Caco-2 (cell line): ENCODE results near the gene RAD51B. TPM values are rescaled to one million over a fixed set of nuclear protein-coding genes. Genes with fewer than 3 reads are reported as not detected.

ENCODE experiments used
- BruUV-seq: library from RNA; stranded (reverse); fragments of 400-500 nt; replicated peaks from 2 replicates; lab custom pipeline; 2021; lab: Mats Ljungman, UMichigan
- CTCF ChIA-PET: fragments of 300-600 bp; sonication (Branson Sonifier 250); formaldehyde crosslinking; loops from one replicate; lab custom pipeline; 2022; ENCODE audit warnings: antibody characterized with exemption; lab: Charles Lee
- POLR2A ChIA-PET: fragments of 300-600 bp; sonication (Branson Sonifier 250); formaldehyde crosslinking; loops from one replicate; lab custom pipeline; 2022; ENCODE audit warnings: antibody characterized with exemption; lab: Charles Lee
- DNase-seq, 2 experiments: peaks; one replicate each; pipeline versions ENCODE4 v3.0.0 to v3.0.0-alpha.2; 2020 to 2022
- H3K27me3 ChIP-seq: replicated peaks from 2 replicates; pipeline ENCODE4 v1.6.0; 2011; ENCODE audit warnings: low read length; ENCODE audit not compliant: control insufficient read depth, insufficient read depth
- H3K36me3 ChIP-seq: 2 replicates; pipeline ENCODE4 v1.5.1; 2011; ENCODE audit warnings: low read length; ENCODE audit not compliant: control insufficient read depth, insufficient read depth
- H3K4me1 ChIP-seq: fragments of 250-450 bp; sonication (Bioruptor Pico); 2 replicates; pipeline ENCODE4 v1.5.1; 2020; ENCODE audit warnings: mild to moderate bottlenecking
- H3K4me3 ChIP-seq: 2 replicates; pipeline ENCODE4 v1.5.1; 2011; ENCODE audit warnings: low read depth, mild to moderate bottlenecking, control low read depth, low read length
- H3K9me3 ChIP-seq: fragments of 250-450 bp; sonication (Bioruptor Pico); 2 replicates; pipeline ENCODE4 v1.5.1; 2020; ENCODE audit warnings: mild to moderate bottlenecking, moderate library complexity
- H3K27ac Mint-ChIP-seq: one replicate; pipeline ENCODE4 v1.8.0; 2022; ENCODE audit warnings: mixed read lengths; ENCODE audit not compliant: unreplicated experiment
- H3K27me3 Mint-ChIP-seq: one replicate; pipeline ENCODE4 v1.8.0; 2022; ENCODE audit warnings: mixed read lengths; ENCODE audit not compliant: insufficient read depth, unreplicated experiment
- H3K36me3 Mint-ChIP-seq: one replicate; pipeline ENCODE4 v1.8.0; 2022; ENCODE audit warnings: mild to moderate bottlenecking, mixed read lengths; ENCODE audit not compliant: insufficient read depth, unreplicated experiment
- H3K4me1 Mint-ChIP-seq: one replicate; pipeline ENCODE4 v1.8.0; 2022; ENCODE audit warnings: low read depth, mixed read lengths; ENCODE audit not compliant: unreplicated experiment
- H3K4me3 Mint-ChIP-seq: one replicate; pipeline ENCODE4 v1.8.0; 2022; ENCODE audit warnings: mild to moderate bottlenecking, moderate library complexity, mixed read lengths; ENCODE audit not compliant: unreplicated experiment
- H3K9me3 Mint-ChIP-seq: one replicate; pipeline ENCODE4 v1.8.0; 2022; ENCODE audit warnings: mixed read lengths; ENCODE audit not compliant: unreplicated experiment
- CTCF ChIP-seq, 2 experiments: fragments of 200-600 bp in 1 of 2; IDR thresholded peaks; 1 replicate in 1 of 2; 2 replicates in 1 of 2; pipeline versions ENCODE4 v1.5.1 to v1.8.0; 2011 to 2022; ENCODE audit warnings: antibody characterized with exemption in 1 of 2, control low read depth in 1 of 2, inconsistent platforms in 1 of 2, low read depth in 1 of 2, low read length in 1 of 2, mild to moderate bottlenecking in 1 of 2, moderate library complexity in 1 of 2; ENCODE audit not compliant: insufficient read depth in 1 of 2, severe bottlenecking in 1 of 2, unreplicated experiment in 1 of 2
- intact Hi-C: fragments of 100-400 bp; cut with micrococcal nuclease; formaldehyde crosslinking; loops from one replicate; pipeline ENCODE4 v1.10.0; 2022; ENCODE audit not compliant: unreplicated experiment
- total RNA-seq: library from RNA; stranded (reverse); gene quantifications from 2 replicates; pipeline ENCODE4 v1.2.3, GENCODE V29; 2022

Gene RAD51B
- total RNA-seq, 1 experiment from 2014 or later = 16.7 TPM

GRCh38 chr14:68508581-68508980 is 689.0 kb downstream of the RAD51B start:
- Histone ChIP-seq H3K27me3 (no peaks in the 10 kb centered on the region), H3K9me3 (no peaks in the 10 kb centered on the region), H3K36me3 (no peaks in the 10 kb centered on the region), H3K4me1 (peaks cover 13% of the 10 kb centered on the region), H3K4me3 (no peak overlapping the region)
- BruUV-seq = no TSS peak
- ChIA-PET CTCF (no interaction called here), POLR2A (no interaction called here)
- H3K36me3 Mint-ChIP-seq = no peaks in the 10 kb centered on the region
- H3K27me3 Mint-ChIP-seq = no peaks in the 10 kb centered on the region
- peaks cover 24% of the 10 kb centered on the region for H3K4me1 Mint-ChIP-seq
- no peak for TF ChIP-seq CTCF (IDR thresholded peaks at IDR 0.05; ENCODE audit: insufficient read depth in 1 of 2, low read depth in 1 of 2, low read length in 1 of 2, severe bottlenecking in 1 of 2, unreplicated experiment in 1 of 2)
- no peak overlapping the region for H3K27ac Mint-ChIP-seq
- DNase-seq = no peak
- no peaks in the 10 kb centered on the region for H3K9me3 Mint-ChIP-seq
- no peak overlapping the region for H3K4me3 Mint-ChIP-seq
- intact Hi-C loops = no loop called here

- no peaks in the 10 kb centered on the region for H3K36me3 Mint-ChIP-seq
- no TSS peak for BruUV-seq
- no peak overlapping the region for H3K4me3 Mint-ChIP-seq
- no peaks in the 10 kb centered on the region for H3K36me3 ChIP-seq
- no peaks in the 10 kb centered on the region for H3K27me3 ChIP-seq
- H3K27me3 Mint-ChIP-seq = no peaks in the 10 kb centered on the region
- CTCF ChIA-PET = no interaction called here
- intact Hi-C loops = no loop called here
- H3K4me3 ChIP-seq = no peak overlapping the region
- H3K27ac Mint-ChIP-seq = no peak overlapping the region
- H3K9me3 ChIP-seq = no peaks in the 10 kb centered on the region
- DNase-seq = no peak
- no peak for TF ChIP-seq CTCF (IDR thresholded peaks at IDR 0.05; ENCODE audit: insufficient read depth in 1 of 2, low read depth in 1 of 2, low read length in 1 of 2, severe bottlenecking in 1 of 2, unreplicated experiment in 1 of 2)
- POLR2A ChIA-PET = no interaction called here
- peaks cover 16% of the 10 kb centered on the region for H3K4me1 Mint-ChIP-seq
- H3K9me3 Mint-ChIP-seq = no peaks in the 10 kb centered on the region
- peaks cover 10% of the 10 kb centered on the region for H3K4me1 ChIP-seq
Measured at GRCh38 chr14:68509188-68509983, 689.8 kb downstream of the RAD51B start.

- Histone ChIP-seq H3K27me3 (no peaks in the 10 kb centered on the region), H3K36me3 (no peaks in the 10 kb centered on the region), H3K4me3 (no peak overlapping the region), H3K4me1 (peaks cover 14% of the 10 kb centered on the region), H3K9me3 (no peaks in the 10 kb centered on the region)
- CTCF ChIA-PET = no interaction called here
- no peak for DNase-seq
- peaks cover 16% of the 10 kb centered on the region for H3K4me1 Mint-ChIP-seq
- no peaks in the 10 kb centered on the region for H3K27me3 Mint-ChIP-seq
- no peaks in the 10 kb centered on the region for H3K9me3 Mint-ChIP-seq
- POLR2A ChIA-PET = no interaction called here
- no peak overlapping the region for H3K27ac Mint-ChIP-seq
- H3K36me3 Mint-ChIP-seq = no peaks in the 10 kb centered on the region
- intact Hi-C loops = no loop called here
- H3K4me3 Mint-ChIP-seq = no peak overlapping the region
- no TSS peak for BruUV-seq
- TF ChIP-seq CTCF (IDR thresholded peaks at IDR 0.05; ENCODE audit: insufficient read depth in 1 of 2, low read depth in 1 of 2, low read length in 1 of 2, severe bottlenecking in 1 of 2, unreplicated experiment in 1 of 2) = no peak
Measured at GRCh38 chr14:68510201-68511128, 690.9 kb downstream of the RAD51B start.
